Activated naive CD4-positive, alpha-beta T cell treated with Interleukin-2 at 50 U/mL for 16 hours (primary cell): Measurements from ENCODE around the gene AKAP7.
"Not testable (repeated sequence)": the region's sequence is repeated elsewhere in the genome, so short reads cannot be mapped to it uniquely, and the experiment has no call there.

Experiments
- DNase-seq: peaks from one replicate; pipeline ENCODE4 v3.0.0-alpha.2; 2020

Gene AKAP7

GRCh38 chr6:131300826-131301225 lies 165.6 kb downstream of the AKAP7 start:
- not testable (repeated sequence) for DNase-seq

GRCh38 chr6:131303338-131303930 lies 168.2 kb downstream of the AKAP7 start:
- DNase-seq, result no peak

- no peak for DNase-seq
Observed at GRCh38 chr6:131305037-131305850, 170.0 kb downstream of the AKAP7 start.

GRCh38 chr6:131309437-131309836 lies 174.2 kb downstream of the AKAP7 start:
- DNase-seq, result no peak

GRCh38 chr6:131314838-131315237 lies 179.6 kb downstream of the AKAP7 start:
- DNase-seq, result no peak

- DNase-seq, result no peak
Observed at GRCh38 chr6:131316654-131317053, 181.4 kb downstream of the AKAP7 start.

GRCh38 chr6:131317516-131317915 lies 182.2 kb downstream of the AKAP7 start:
- no peak for DNase-seq

GRCh38 chr6:131321589-131321988 lies 186.3 kb downstream of the AKAP7 start:
- no peak for DNase-seq

GRCh38 chr6:131322125-131322524 lies 186.9 kb downstream of the AKAP7 start:
- no peak for DNase-seq

- DNase-seq, result not testable (repeated sequence)
Observed at GRCh38 chr6:131325669-131326068, 190.4 kb downstream of the AKAP7 start.

GRCh38 chr6:131328727-131329126 lies 193.5 kb downstream of the AKAP7 start:
- not testable (repeated sequence) for DNase-seq

GRCh38 chr6:131331151-131331550 lies 195.9 kb downstream of the AKAP7 start:
- DNase-seq, result no peak

GRCh38 chr6:131331873-131332781 lies 196.9 kb downstream of the AKAP7 start:
- DNase-seq, result no peak
